GM12891 (cell line): ENCODE results near the gene PDE5A.

ENCODE experiments used
- POLR2A ChIP-seq: IDR thresholded peaks from 2 replicates; pipeline ENCODE4 v1.6.1; 2011; ENCODE audit warnings: low read depth, low read length, control low read depth
- POU2F2 ChIP-seq: IDR thresholded peaks from 2 replicates; pipeline ENCODE4 v1.6.1; 2011; ENCODE audit warnings: low read depth, mild to moderate bottlenecking, control low read depth, low read length, moderate library complexity

DNA sequence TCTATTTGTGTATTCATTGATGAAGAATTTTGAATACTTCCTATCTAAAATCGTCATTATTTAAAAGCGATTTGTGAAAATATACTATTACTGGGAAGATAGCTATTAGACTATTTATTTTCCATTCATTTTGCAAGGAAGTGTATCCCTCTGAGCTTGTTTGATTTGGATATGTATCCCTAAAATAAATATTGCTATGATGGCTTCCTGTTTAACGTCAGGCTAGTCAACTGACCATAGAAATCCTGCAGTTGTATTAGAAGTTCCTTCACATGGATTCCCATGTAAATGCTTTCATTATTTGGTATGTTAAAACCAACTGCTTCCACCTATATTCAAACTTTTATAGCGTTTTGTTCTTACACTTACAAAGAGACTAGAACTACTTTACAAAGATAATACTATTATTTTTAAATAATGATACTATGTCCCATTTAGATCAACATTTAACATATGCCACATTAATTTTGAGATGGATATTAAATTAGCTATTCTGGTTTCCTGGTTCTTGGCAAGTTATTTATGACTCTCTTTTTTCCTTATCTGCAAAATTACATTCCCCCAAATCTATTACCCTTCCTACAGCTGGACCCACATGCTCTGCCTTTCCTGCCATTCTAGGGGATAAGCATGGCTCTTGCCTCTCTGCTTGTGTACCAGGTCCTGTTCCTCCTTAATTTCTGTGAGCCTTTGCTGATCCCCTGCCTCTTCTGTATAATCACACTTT lies 26.7 kb upstream of the PDE5A start:
- TF ChIP-seq POLR2A (no peak), POU2F2 (no peak)
